ENCODE data around the gene SYTL2. TPM values are rescaled to one million over a fixed set of nuclear protein-coding genes. Genes with fewer than 3 reads are reported as not detected.

The SYTL2 gene
- total and polyA plus RNA-seq, 12 donors: 8.2 to 134 (median 19.4) TPM

DNA sequence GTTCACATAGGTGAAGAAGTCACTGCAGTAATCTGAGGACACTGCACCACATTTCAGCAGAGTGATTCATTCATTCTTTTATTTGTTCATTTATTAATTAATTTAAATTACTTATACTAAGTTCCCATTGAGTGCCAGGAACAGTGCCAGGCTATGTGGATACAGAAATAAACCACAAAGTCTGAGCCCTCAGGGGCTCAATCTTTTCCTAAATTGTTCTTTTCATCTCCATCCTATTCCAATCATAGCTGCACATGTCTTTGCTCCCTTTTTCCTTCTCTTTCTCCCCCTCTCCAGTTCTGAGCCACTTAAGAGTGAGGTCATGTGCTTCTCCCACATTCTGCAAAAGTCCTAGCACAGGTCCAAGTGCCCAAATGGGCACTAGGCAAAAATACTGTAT lies 4.9 kb downstream of the SYTL2 start:
- intact Hi-C loops (cut with DNase I): no loop called here
- TF ChIP-seq POLR2A (IDR thresholded peaks at IDR 0.05): no peak
- TF ChIP-seq, protein P1, sequence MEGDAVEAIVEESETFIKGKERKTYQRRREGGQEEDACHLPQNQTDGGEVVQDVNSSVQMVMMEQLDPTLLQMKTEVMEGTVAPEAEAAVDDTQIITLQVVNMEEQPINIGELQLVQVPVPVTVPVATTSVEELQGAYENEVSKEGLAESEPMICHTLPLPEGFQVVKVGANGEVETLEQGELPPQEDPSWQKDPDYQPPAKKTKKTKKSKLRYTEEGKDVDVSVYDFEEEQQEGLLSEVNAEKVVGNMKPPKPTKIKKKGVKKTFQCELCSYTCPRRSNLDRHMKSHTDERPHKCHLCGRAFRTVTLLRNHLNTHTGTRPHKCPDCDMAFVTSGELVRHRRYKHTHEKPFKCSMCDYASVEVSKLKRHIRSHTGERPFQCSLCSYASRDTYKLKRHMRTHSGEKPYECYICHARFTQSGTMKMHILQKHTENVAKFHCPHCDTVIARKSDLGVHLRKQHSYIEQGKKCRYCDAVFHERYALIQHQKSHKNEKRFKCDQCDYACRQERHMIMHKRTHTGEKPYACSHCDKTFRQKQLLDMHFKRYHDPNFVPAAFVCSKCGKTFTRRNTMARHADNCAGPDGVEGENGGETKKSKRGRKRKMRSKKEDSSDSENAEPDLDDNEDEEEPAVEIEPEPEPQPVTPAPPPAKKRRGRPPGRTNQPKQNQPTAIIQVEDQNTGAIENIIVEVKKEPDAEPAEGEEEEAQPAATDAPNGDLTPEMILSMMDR (IDR thresholded peaks at IDR 0.05): no peak
- H3K4me1 ChIP-seq (replicated peaks in 1 of 2): peaks cover 10 to 11% of the 10 kb centered on the region in 2 donors
- no peak for DNase-seq
- H3K27me3 ChIP-seq: no peaks in the 10 kb centered on the region
- no peak overlapping the region for H3K27ac ChIP-seq
- no peaks in the 10 kb centered on the region for H3K36me3 ChIP-seq (replicated peaks in 1 of 2)
- no peaks in the 10 kb centered on the region for H3K9me3 ChIP-seq (replicated peaks in 1 of 3)
- no peak overlapping the region for H3K4me3 ChIP-seq

GRCh38 chr11:85805387-85805786 lies 5.6 kb downstream of the SYTL2 start:
- H3K4me1 ChIP-seq (replicated peaks in 1 of 2): peaks cover 6% of the 10 kb centered on the region in 2 donors
- no peaks in the 10 kb centered on the region for H3K27me3 ChIP-seq
- no peak for DNase-seq
- H3K9me3 ChIP-seq (replicated peaks in 1 of 3): no peaks in the 10 kb centered on the region
- intact Hi-C loops (cut with DNase I): no loop called here
- 30 to 54% (median 36%) methylated on average over 1 of the region's 1 CpG for WGBS, 4 donors
- H3K36me3 ChIP-seq (replicated peaks in 1 of 2): no peaks in the 10 kb centered on the region
- H3K4me3 ChIP-seq: no peak overlapping the region
- no peak overlapping the region for H3K27ac ChIP-seq
- TF ChIP-seq POLR2A (IDR thresholded peaks at IDR 0.05): no peak
- TF ChIP-seq, protein P1 (IDR thresholded peaks at IDR 0.05): no peak

GRCh38 chr11:85803920-85804319 lies 7.0 kb downstream of the SYTL2 start:
- no peaks in the 10 kb centered on the region for H3K27me3 ChIP-seq
- DNase-seq: no peak
- no peaks in the 10 kb centered on the region for H3K4me1 ChIP-seq (replicated peaks in 1 of 2)
- no peak for TF ChIP-seq POLR2A (IDR thresholded peaks at IDR 0.05)
- TF ChIP-seq, protein P1 (IDR thresholded peaks at IDR 0.05): no peak
- H3K4me3 ChIP-seq: no peak overlapping the region
- no peaks in the 10 kb centered on the region for H3K36me3 ChIP-seq (replicated peaks in 1 of 2)
- no peak overlapping the region for H3K27ac ChIP-seq
- H3K9me3 ChIP-seq (replicated peaks in 1 of 3): no peaks in the 10 kb centered on the region
- 94 to 100% (median 97%) methylated on average over 2 of the region's 2 CpGs for WGBS, 4 donors
- intact Hi-C loops (cut with DNase I): no loop called here

GRCh38 chr11:85803303-85803702 lies 7.6 kb downstream of the SYTL2 start:
- 86 to 93% (median 89%) methylated on average over 1 of the region's 1 CpG for WGBS, 4 donors
- H3K27me3 ChIP-seq: no peaks in the 10 kb centered on the region
- H3K4me1 ChIP-seq (replicated peaks in 1 of 2): no peaks in the 10 kb centered on the region
- no peaks in the 10 kb centered on the region for H3K9me3 ChIP-seq (replicated peaks in 1 of 3)
- no peak for DNase-seq
- H3K27ac ChIP-seq: no peak overlapping the region
- intact Hi-C loops (cut with DNase I): no loop called here
- no peaks in the 10 kb centered on the region for H3K36me3 ChIP-seq (replicated peaks in 1 of 2)
- no peak overlapping the region for H3K4me3 ChIP-seq
- TF ChIP-seq, protein P1 (IDR thresholded peaks at IDR 0.05): no peak
- TF ChIP-seq POLR2A (IDR thresholded peaks at IDR 0.05): no peak

All from adrenal gland (tissue), 12 donors.